CD1c-positive myeloid dendritic cell (primary cell): ENCODE data around the gene WTAP.
"Not testable (repeated sequence)": the region's sequence is repeated elsewhere in the genome, so short reads cannot be mapped to it uniquely, and the experiment has no call there.

ENCODE experiments used
- DNase-seq: peaks from one replicate; pipeline ENCODE4 v3.0.0-alpha.2; 2016; ENCODE audit errors: extremely low spot score

Gene WTAP

GRCh38 chr6:159693894-159694545 lies 33.3 kb upstream of the WTAP start:
- DNase-seq = peak; percentile 78

DNA sequence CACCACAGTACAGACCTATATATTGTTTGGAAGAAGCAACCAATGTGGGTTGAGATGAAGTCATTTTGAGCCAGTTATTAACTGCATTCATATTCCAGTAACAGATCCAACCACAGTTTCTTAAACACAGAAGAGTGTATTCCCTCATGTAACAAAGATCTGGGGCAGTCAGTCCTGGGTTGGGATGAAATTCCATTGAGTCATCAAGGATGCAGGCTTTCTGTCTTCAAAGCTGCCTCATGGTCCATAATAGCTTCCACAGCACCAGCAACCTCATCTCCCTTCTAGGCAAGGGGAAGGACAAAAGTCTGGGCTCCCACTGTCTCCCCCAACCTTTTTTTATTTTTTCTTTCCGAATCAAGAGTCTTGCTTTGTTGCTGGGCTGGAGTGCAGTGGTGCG lies 31.3 kb upstream of the WTAP start:
- DNase-seq = no peak

DNA sequence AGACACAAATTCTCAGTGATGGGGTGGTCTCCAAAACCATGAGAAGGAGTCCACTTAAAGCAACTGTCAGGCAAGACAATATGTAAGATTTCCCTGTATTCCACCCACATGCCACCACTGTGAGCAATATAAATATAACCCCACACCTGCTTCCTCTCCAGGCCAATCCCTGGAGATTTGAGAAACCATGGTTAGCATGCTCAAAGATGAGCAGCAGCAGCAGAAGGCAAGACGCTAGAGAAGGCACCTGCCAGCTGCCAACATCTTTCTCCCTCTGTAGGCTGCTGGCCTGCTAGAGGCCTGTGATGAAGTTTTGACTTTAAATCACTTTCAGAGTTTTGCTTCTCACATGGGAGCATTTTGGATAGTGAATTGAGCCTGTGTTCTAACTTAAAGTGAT lies 26.3 kb upstream of the WTAP start:
- no peak for DNase-seq

GRCh38 chr6:159701413-159701999 lies 25.8 kb upstream of the WTAP start:
- peak; percentile 74 for DNase-seq

DNA sequence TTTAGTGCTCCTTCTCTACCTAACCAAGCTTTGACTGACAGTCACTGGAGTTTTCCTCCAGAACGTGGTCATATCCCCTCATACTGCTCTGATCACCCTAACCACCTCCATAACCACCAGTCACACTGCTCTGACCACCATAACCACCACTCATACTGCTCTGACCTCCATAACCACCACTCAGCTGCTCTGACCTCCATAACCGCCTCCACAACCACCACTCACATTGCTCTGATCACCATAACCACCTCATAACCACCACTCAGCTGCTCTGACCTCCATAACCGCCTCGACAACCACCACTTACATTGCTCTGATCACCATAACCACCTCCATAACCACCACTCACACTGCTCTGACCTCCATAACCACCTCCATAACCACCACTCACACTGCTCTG lies 16.7 kb upstream of the WTAP start:
- DNase-seq = not testable (repeated sequence)

- not testable (repeated sequence) for DNase-seq
These were observed 14.9 kb upstream of the WTAP start for GRCh38 chr6:159712389-159712788.

DNA sequence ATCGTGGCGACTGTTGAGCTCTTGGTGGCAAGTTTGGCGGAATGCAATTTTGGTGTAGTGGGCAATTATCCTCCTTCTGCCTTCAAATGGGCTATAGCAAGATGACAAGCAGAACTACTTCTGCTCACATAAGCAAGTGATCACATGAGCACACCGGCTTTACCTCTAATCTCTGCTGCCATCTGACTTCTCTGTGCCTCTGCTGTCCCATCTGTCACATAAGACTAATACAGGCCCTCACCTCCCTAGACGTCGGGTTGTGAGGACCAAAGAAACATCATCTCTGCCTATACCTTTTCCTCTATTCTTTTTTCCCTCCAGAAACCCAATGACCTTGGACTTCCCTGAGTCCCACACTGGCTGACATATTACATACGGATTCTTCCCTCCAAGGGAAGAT lies 13.3 kb upstream of the WTAP start:
- no peak for DNase-seq

DNA sequence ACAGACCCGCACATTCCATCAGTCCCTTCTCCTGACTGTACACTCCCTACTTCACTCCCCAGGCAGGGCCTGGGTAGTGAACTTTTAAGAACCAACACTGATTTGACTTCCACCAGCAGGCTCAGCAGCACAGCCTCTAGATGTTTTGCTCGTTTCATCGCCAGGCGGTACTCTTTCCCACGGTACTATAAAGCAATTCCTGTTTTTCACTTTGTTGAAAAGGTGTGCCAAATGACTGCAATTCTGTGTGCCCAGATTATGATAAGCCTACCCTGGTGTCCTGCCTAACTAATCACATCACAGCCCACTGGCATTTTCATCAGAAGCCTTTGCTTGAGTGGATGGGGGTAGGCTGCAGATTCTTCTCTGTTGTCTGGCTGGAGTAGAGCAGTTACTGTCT lies 12.9 kb upstream of the WTAP start:
- DNase-seq = no peak

DNA sequence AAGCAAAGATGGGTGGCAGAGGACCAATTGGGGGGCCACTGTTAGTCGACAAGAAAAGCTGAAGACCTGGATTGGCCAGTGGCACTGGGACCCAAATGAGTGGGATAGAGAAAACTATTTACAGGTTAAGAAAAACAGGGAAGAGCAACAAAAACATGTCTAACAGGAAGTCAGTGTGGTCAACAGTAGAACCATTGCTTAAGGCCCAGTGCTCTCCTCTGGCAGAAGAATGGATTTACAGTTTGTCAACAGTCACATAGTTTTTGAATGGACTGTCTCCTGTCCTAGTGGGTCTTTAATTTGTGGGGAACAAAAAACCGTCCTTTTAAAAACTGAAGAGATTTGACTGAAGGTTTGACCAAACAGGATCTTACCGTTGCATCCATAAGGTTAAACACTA lies 12.1 kb upstream of the WTAP start:
- DNase-seq = no peak

GRCh38 chr6:159715605-159716004 lies 11.7 kb upstream of the WTAP start:
- DNase-seq = no peak

- DNase-seq = peak; percentile 76
These were observed 10.8 kb upstream of the WTAP start for GRCh38 chr6:159716247-159717096.

GRCh38 chr6:159718634-159719033 lies 8.7 kb upstream of the WTAP start:
- no peak for DNase-seq

DNA sequence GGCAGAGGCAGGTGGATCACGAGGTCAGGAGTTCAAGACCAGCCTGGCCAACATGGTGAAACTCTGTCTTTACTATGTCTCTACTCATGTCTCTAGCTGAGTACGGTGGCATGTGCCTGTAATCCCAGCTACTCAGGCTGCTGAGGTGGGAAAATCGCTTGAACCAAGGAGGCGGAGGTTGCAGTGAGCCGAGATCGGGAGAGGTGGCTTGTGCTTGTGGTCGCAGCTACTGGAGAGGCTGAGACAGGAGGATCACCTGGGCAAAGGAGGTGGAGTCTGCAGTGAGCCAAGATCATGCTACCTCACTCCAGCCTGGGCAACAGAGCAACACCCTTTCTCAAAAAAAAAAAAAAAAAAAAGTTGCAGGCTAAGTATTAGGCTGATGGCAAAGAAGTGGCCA lies 8.0 kb upstream of the WTAP start:
- DNase-seq = no peak

DNA sequence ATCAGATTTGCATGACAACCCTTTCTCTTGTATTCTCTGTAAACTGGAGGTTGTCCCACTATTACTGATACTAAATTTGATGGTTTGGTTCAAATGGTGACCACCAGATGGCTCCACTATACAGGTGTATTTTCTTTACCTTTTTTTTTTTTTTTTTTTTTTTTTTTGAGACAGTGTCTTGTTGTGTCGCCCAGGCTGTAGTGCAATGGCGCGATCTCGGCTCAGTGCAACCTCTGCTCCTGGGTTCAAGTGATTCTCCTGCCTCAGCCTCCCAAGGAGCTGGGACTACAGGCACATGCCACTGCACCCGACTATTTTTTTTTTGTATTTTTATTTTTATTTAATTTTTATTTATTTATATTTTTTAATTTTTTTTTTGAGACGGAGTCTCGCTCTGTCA lies 6.6 kb upstream of the WTAP start:
- peak; percentile 41 for DNase-seq

DNA sequence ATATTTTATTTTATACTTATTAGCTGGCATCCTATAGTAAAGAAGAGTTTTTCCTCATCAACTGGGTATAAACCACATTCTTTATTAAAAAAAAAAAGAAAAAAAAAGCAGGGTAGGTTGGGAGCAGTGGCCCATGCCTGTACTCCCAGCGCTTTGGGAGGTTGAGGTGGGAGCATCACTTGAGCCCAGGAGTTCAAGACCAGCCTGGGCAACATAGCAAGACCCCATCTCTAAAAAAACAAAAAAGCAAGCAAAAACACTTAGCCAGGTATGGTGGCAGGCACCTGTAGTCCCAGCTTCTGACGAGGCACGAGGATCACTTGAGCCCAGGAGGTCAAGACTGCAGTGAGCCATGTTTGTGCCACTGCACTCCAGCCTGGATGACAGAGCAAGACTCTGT lies 5.3 kb upstream of the WTAP start:
- not testable (repeated sequence) for DNase-seq

DNA sequence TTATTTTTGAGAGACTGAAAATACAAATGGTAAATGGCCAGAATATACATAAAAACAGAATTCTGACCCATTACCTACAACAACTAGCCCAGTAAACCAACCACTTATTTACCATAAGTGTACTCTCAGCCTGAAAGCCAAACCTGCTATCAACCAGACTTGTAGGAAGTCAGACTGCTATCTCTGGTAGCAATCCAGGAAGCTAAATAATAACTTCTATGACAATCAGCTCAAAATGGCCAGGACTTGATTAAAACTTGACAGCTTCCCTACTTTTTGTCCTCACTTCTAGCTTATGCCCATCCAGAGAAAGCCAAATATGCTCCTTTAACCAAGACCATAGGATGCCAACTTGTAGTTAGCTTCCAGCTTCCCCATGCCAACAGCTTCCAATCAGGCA lies 4.7 kb upstream of the WTAP start:
- no peak for DNase-seq

GRCh38 chr6:159723259-159723658 lies 4.0 kb upstream of the WTAP start:
- no peak for DNase-seq

DNA sequence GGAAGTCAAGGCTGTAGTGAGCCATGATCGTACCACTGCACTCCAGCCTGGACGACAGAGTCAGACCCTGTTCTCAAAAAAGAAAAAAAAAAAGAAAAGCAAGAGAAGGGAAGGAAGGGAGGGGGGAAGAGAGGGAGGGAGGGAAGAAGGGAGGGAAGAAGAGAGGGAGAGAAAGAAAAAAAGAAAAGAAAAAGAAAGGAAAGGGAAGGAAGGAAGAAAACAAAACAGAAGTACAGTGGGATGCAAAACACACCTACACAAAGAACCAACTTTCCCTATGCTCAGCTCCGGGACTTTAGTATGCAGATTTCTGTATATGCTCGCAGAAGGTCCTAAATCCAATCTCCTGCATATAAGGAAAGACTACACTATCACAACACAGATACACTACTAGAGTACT lies 2.5 kb upstream of the WTAP start:
- DNase-seq = no peak

DNA sequence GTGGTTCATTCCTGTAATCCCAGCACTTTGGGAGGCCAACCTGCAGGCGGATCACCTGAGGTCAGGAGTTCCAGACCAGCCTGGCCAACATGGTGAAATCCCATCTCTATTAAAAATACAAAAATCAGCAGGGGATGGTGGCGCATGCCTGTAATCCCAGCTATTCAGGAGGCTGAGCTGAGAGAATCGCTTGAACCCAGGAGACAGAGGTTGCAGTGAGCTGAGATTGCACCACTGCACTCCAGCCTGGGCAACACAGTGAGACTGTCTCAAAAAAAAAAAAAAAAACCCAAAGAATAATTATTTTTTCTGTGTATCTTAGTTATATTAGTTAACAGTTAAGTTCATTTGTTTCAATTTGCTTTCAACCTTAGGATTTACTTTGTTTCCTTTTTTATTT lies 2.1 kb upstream of the WTAP start:
- not testable (repeated sequence) for DNase-seq

DNA sequence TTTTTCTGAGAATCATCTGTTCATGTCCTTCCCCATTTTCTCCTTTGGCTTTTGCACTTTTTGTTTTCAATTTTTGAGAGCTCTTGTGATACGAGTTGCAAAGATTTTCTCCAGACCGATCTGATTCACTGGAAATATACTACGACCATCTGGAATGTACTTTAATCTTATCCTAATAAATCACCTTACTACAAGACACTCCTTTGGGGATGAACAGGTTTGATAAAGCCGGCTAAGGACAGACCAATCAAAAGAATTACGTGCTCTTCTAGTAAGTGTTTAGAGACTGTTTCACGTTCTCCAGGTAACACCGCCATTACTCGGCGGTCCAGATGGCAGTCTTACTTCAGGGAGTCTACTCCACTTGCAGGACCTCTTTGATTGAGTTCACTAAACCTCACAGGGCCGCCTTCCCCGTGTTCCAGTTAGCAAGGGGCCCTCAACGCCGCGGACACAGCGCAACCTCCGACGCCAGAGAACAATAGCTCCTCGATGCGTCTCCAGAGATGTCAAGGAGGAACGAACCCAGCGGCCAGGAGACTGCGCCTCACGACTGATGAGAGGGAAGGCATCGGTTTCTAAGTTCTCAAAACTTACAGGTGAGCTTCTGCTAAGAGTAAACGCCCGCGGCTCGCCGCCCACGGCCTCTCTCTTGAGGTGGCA lies 920 bp upstream of the WTAP start:
- peak; percentile 15 for DNase-seq

DNA sequence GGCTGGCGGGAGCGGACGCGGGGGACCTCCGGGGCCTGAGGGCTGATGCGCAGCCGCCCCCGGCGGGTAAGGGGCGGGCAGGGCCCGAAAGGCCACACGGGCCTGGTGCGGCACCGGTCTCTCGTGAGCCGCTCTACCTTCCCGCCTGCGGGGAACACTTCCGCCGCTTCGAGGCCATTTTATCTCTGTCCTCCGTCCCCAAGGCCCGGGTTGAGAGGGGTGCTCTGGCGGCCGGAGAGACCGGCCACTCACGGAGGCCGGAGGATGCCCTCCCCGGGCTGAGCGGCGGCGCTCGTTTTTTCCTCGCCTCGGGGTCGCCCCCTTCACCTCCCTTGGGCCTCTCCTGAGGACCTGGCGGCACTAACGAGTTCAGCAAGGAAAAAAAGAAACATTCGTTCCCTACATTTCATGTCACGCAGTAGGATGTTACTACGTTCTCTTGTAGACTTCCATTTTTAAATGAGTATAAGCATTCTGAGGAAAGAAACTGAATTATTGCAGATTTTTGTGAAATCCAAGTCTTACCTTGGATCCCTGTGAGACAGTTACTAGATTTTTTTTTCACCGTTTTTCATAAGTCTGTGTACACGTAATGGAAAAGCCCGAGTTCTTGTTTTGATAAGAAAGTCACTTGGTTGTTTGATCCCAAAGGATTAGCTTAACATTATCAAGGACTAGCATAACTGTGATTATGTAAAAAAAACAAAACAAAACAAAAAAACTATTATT lies 575 bp downstream of the WTAP start:
- peak; percentile 60 for DNase-seq

DNA sequence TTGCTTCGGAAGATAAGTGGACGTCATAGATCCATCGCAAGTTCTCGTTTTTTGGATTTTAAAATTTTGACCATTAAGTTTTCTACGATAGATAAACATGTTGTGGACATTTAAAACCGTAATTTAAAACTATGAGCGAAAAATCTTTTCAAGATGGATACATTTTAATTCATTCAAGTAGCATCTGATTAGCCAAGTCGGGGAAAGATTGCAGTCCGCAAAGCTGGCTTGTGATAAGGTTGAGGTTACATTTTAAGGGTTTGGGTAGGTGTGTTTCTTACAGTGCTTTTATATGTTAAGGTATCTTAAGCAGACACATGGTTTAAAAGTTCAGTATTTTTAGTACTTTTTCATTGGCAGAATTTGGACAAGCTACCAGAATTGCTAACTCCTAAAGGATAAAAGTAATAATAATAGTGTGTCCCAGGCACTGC lies 1.2 kb downstream of the WTAP start:
- peak; percentile 19 for DNase-seq
